Heart left ventricle (tissue), 13 donors: ENCODE data around the gene AHCTF1.

Experiments used
- CTCF ChIP-seq, 12 donors: fragments of 200-600 bp; sonication (generic) in 4 of 12; IDR thresholded peaks; one replicate each; pipeline versions ENCODE4 v1.5.0 to v1.8.0; 2018 to 2022; ENCODE audit warnings: antibody characterized with exemption in 12 of 12, mild to moderate bottlenecking in 5 of 12
- POLR2A ChIP-seq, 2 donors: fragments of 450-650 bp; IDR thresholded peaks; one replicate each; pipeline ENCODE4 v1.6.1; 2017; ENCODE audit warnings: antibody characterized with exemption in 2 of 2, mild to moderate bottlenecking in 2 of 2, moderate library complexity in 2 of 2
- donor health status: ischemic (EF 13 %, LVEDD 7.1; RV severe dilation, severe dysfunction).
- donor health status: DM: no; HTN: yes; CAD: no.
- donor health status: DM: no; HTN: no; CAD: no.
- donor health status: ischemic (EF 25% LVEDD 6.9; RV normal size, moderate dysfunction).
- donor health status: ischemic (EF 25% LVEDD 5.7; RV mildly dilated, moderate dysfunction).
- donor health status: ischemic (EF 35%, LVEDD 5.7; RV mildly dilated, moderate dysfunction).
- donor health status: nonischemic (EF 11% LVEDD 7.7; RV severe dilation, severe dysfunction).
- donor health status: DM: yes; HTN: yes; CAD: no.
- donor health status: PGD.
- donor health status: ischemic (EF 29% LVEDD 5.4; RV normal size, mild dysfunction).
- donor health status: nonischemic (EF 23%, LVEDD 6.1; RV moderate dilation, normal function).

GRCh38 chr1:246901874-246902273 lies 29.9 kb downstream of the AHCTF1 start:
- TF ChIP-seq POLR2A (IDR thresholded peaks at IDR 0.05), result no peak
- TF ChIP-seq CTCF (IDR thresholded peaks at IDR 0.05), result no peak
